Kidney epithelial cell (primary cell): ENCODE data around the gene LYPD5. TPM values are rescaled to one million over a fixed set of nuclear protein-coding genes. Genes with fewer than 3 reads are reported as not detected.
"Not testable (repeated sequence)": the region's sequence is repeated elsewhere in the genome, so short reads cannot be mapped to it uniquely, and the experiment has no call there.

Experiments used
- DNase-seq: peaks from one replicate; pipeline ENCODE4 v3.0.0-alpha.2; 2010; ENCODE audit warnings: low read depth
- H3K27me3 ChIP-seq: 2 replicates; pipeline ENCODE4 v1.6.0; 2011; ENCODE audit warnings: low read length; ENCODE audit not compliant: control insufficient read depth, insufficient read depth
- H3K36me3 ChIP-seq: 2 replicates; pipeline ENCODE4 v1.5.1; 2011; ENCODE audit warnings: low read length; ENCODE audit not compliant: control insufficient read depth, insufficient read depth
- H3K4me3 ChIP-seq: 2 replicates; pipeline ENCODE4 v1.5.1; 2011; ENCODE audit warnings: low read depth, mild to moderate bottlenecking, control low read depth, low read length
- CTCF ChIP-seq: IDR thresholded peaks from 2 replicates; pipeline ENCODE4 v1.5.1; 2011; ENCODE audit warnings: mild to moderate bottlenecking, moderate library complexity, low read length, control low read depth, inconsistent platforms; ENCODE audit not compliant: insufficient read depth, poor library complexity, severe bottlenecking
- total RNA-seq: library from RNA; depleted of rRNA; stranded (reverse); fragments of >200 nt; gene quantifications from 2 replicates; pipeline ENCODE4 v1.2.3, GENCODE V29; 2015

Gene LYPD5
- total RNA-seq, 1 donor from 2014 or later, result 0.63 TPM

DNA sequence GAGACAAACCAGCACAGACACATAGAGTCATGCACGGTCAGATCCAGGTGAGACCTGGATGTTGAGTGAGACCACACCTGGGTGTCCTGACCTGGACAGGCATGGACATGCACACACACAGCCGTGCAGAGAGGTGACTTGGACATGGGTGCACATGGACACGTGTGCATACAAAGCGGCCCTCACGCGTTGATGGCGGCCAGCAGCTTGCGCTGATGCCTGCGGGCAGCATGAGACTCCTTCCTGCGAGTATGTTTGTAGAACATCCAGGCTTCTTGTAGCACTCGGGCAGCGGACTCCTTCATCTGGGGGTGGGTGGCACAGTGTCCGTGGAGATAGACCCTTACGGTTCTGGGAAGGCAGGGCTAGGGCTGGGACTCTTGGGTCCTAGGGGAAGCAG lies 33.0 kb downstream of the LYPD5 start:
- H3K27me3 ChIP-seq, result peaks cover 6% of the 10 kb centered on the region
- no peak for TF ChIP-seq CTCF
- DNase-seq, result no peak
- H3K36me3 ChIP-seq, result no peaks in the 10 kb centered on the region
- H3K4me3 ChIP-seq, result no peak overlapping the region

DNA sequence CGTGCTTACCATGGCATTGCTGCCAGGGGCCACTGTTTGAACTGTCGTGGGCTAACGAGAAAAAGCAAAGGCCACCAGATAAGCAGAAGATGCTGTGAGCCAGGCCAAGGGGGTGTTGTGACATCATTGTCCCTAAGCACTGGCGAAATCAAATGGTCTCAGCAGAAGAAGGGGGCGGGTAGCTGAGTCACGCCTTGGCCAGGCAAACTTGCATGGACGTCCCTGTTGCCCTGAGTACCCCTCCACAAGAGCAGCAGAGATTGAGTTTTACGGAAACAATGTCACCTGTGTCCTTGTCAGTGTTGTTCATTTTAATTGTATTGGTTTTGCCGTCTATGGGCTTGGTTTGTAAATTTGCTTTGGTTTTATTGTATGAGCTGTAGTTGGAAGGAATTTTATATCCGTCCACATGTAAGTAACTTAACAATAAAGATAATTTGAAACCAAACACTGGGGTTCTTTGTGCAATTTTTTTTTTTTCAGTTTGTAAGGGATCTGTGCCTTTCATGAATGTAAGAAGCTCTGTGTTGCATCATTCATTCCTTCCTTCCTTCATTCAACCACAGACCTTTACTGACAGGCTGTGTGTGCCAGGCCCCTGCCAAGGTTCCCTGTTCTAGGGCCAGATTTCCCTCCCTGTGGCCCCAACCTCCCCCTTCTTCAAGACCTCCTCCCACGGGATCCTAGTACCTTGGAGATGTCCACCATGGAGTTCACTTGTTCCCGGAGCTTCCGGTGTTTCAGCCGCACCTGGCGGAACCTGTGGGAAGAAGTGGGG lies 33.8 kb downstream of the LYPD5 start:
- H3K36me3 ChIP-seq, result no peaks in the 10 kb centered on the region
- DNase-seq, result no peak
- no peak overlapping the region for H3K4me3 ChIP-seq
- no peak for TF ChIP-seq CTCF
- H3K27me3 ChIP-seq, result no peaks in the 10 kb centered on the region

GRCh38 chr19:43767818-43768217 lies 34.4 kb downstream of the LYPD5 start:
- DNase-seq, result no peak
- no peak for TF ChIP-seq CTCF
- no peak overlapping the region for H3K4me3 ChIP-seq
- no peaks in the 10 kb centered on the region for H3K36me3 ChIP-seq
- H3K27me3 ChIP-seq, result no peaks in the 10 kb centered on the region

GRCh38 chr19:43767316-43767715 lies 34.9 kb downstream of the LYPD5 start:
- H3K36me3 ChIP-seq, result no peaks in the 10 kb centered on the region
- no peak for DNase-seq
- TF ChIP-seq CTCF, result no peak
- H3K27me3 ChIP-seq, result no peaks in the 10 kb centered on the region
- no peak overlapping the region for H3K4me3 ChIP-seq

GRCh38 chr19:43766755-43767043 lies 35.5 kb downstream of the LYPD5 start:
- no peak for TF ChIP-seq CTCF
- no peak for DNase-seq

GRCh38 chr19:43765109-43765876 lies 37.0 kb downstream of the LYPD5 start:
- Histone ChIP-seq H3K4me3 (no peak overlapping the region), H3K27me3 (no peaks in the 10 kb centered on the region), H3K36me3 (no peaks in the 10 kb centered on the region)
- no peak for TF ChIP-seq CTCF
- DNase-seq, result peak; percentile 86

More at GRCh38 chr19:43766755-43767043, 35.5 kb downstream of the LYPD5 start:
- Histone ChIP-seq H3K27me3 (no peaks in the 10 kb centered on the region), H3K36me3 (no peaks in the 10 kb centered on the region), H3K4me3 (no peak overlapping the region)

- H3K27me3 ChIP-seq, H3K4me3 ChIP-seq, DNase-seq, H3K36me3 ChIP-seq: not testable (repeated sequence)
These were observed 37.6 kb downstream of the LYPD5 start for GRCh38 chr19:43764684-43765083.
